Uterus (tissue), 4 donors: ENCODE data around the gene PAN2. TPM values are rescaled to one million over a fixed set of nuclear protein-coding genes. Genes with fewer than 3 reads are reported as not detected.

ENCODE experiments used
- DNase-seq, 2 donors: peaks; one replicate each; pipeline ENCODE4 v3.0.0-alpha.2; 2019 to 2020
- H3K27ac ChIP-seq, 2 donors: fragments of 200-600 bp; sonication (generic); 1 replicate in 1 of 2; 2 replicates in 1 of 2; pipeline ENCODE4 v1.5.1; 2016 to 2018
- H3K27me3 ChIP-seq, 2 donors: fragments of 200-600 bp; sonication (generic); one replicate each; pipeline ENCODE4 v1.5.1; 2018 to 2019; ENCODE audit warnings: control low read depth in 1 of 2
- H3K36me3 ChIP-seq, 2 donors: fragments of 200-600 bp; sonication (generic); one replicate each; pipeline ENCODE4 v1.5.1; 2019; ENCODE audit warnings: control low read depth in 1 of 2
- H3K4me1 ChIP-seq, 2 donors: fragments of 200-600 bp; sonication (generic); one replicate each; pipeline ENCODE4 v1.5.1; 2018 to 2019; ENCODE audit warnings: control low read depth in 1 of 2
- H3K4me3 ChIP-seq, 2 donors: fragments of 200-600 bp; sonication (generic); 1 replicate in 1 of 2; 2 replicates in 1 of 2; pipeline ENCODE4 v1.5.1; 2018 to 2019; ENCODE audit warnings: mild to moderate bottlenecking in 1 of 2
- H3K9me3 ChIP-seq, 2 donors: fragments of 200-600 bp; sonication (generic); one replicate each; pipeline ENCODE4 v1.5.1; 2019; ENCODE audit warnings: control low read depth in 1 of 2
- CTCF ChIP-seq, 4 experiments: fragments of 200-600 bp in 2 of 4; fragments of 450-650 bp in 2 of 4; sonication (generic) in 2 of 4; IDR thresholded peaks; one replicate each; pipeline ENCODE4 v1.5.1; 2016 to 2019; ENCODE audit warnings: antibody characterized with exemption in 4 of 4, mild to moderate bottlenecking in 2 of 4, moderate library complexity in 1 of 4
- POLR2A ChIP-seq, 2 donors: fragments of 450-650 bp; IDR thresholded peaks; one replicate each; pipeline ENCODE4 v1.6.1; 2016; ENCODE audit warnings: antibody characterized with exemption in 2 of 2, mild to moderate bottlenecking in 1 of 2, moderate library complexity in 1 of 2
- intact Hi-C: fragments of 100-400 bp; cut with DNase I; formaldehyde crosslinking; loops from one replicate; pipeline ENCODE4 v1.15.1; 2023; ENCODE audit warnings: low total_unique reads
- total RNA-seq, 4 donors: library from RNA; depleted of rRNA in 3 of 4; stranded (reverse); fragments of >200 nt in 3 of 4; gene quantifications; one replicate each; pipeline versions ENCODE4 v1.1.0 to v1.2.4, GENCODE V29; 2014 to 2023
- donor health status: DM: yes; HTN: yes; CAD: no.

Gene PAN2
- total RNA-seq, 4 donors from 2014 or later = 33.2 to 104 (median 50.6) TPM

GRCh38 chr12:56315622-56316473 is 18.0 kb downstream of the PAN2 start, which contains the start of gene CNPY2:
Gene CNPY2 (minus strand): TSS chr12:56315988. CDS start chr12:56315217, 771 bp downstream.
- H3K36me3 ChIP-seq = no peaks in the 10 kb centered on the region
- peaks cover 0 to 5% of the 10 kb centered on the region in 2 donors for H3K4me1 ChIP-seq
- H3K4me3 ChIP-seq = peak within 1 kb of the TSS; percentile 77 to 79
- H3K27ac ChIP-seq = peak within 1 kb of the TSS; percentile 89 to 94
- intact Hi-C loops = no loop called here
- H3K9me3 ChIP-seq = no peaks in the 10 kb centered on the region
- TF ChIP-seq CTCF (IDR thresholded peaks at IDR 0.05) (peak in 3 of 4 experiments; percentile 4 to 53 (median 24)), POLR2A (IDR thresholded peaks at IDR 0.05) (peak; percentile 42 to 71)
- no peaks in the 10 kb centered on the region for H3K27me3 ChIP-seq
- peak; percentile 93 to 96 for DNase-seq

GRCh38 chr12:56315249-56315621 is 18.6 kb downstream of the PAN2 start:
- Histone ChIP-seq H3K27ac (peak overlapping the region; percentile 89 to 94), H3K36me3 (no peaks in the 10 kb centered on the region), H3K4me1 (peaks cover 0 to 5% of the 10 kb centered on the region in 2 donors), H3K27me3 (no peaks in the 10 kb centered on the region), H3K9me3 (no peaks in the 10 kb centered on the region), H3K4me3 (peak overlapping the region; percentile 77 to 79)
- no peak for DNase-seq
- intact Hi-C loops = no loop called here
- TF ChIP-seq CTCF (IDR thresholded peaks at IDR 0.05) (no peak), POLR2A (IDR thresholded peaks at IDR 0.05) (no peak)

- H3K36me3 ChIP-seq = no peaks in the 10 kb centered on the region
- intact Hi-C loops = no loop called here
- no peaks in the 10 kb centered on the region for H3K9me3 ChIP-seq
- no peak overlapping the region for H3K4me3 ChIP-seq
- H3K27ac ChIP-seq = no peak overlapping the region
- TF ChIP-seq POLR2A (IDR thresholded peaks at IDR 0.05) (no peak), CTCF (IDR thresholded peaks at IDR 0.05) (no peak)
- no peaks in the 10 kb centered on the region for H3K27me3 ChIP-seq
- DNase-seq = no peak
- H3K4me1 ChIP-seq = peaks cover 0 to 5% of the 10 kb centered on the region in 2 donors
Measured at GRCh38 chr12:56311003-56311402, 22.8 kb downstream of the PAN2 start.

- no peak overlapping the region for H3K4me3 ChIP-seq
- H3K9me3 ChIP-seq = no peaks in the 10 kb centered on the region
- H3K36me3 ChIP-seq = no peaks in the 10 kb centered on the region
- no peak for TF ChIP-seq CTCF (IDR thresholded peaks at IDR 0.05)
- no peak for TF ChIP-seq POLR2A (IDR thresholded peaks at IDR 0.05)
- H3K27ac ChIP-seq = no peak overlapping the region
- intact Hi-C loops = no loop called here
- H3K4me1 ChIP-seq = no peaks in the 10 kb centered on the region
- DNase-seq = no peak
- no peaks in the 10 kb centered on the region for H3K27me3 ChIP-seq
Measured at GRCh38 chr12:56308714-56309113, 25.1 kb downstream of the PAN2 start.

GRCh38 chr12:56307221-56307965 is 26.4 kb downstream of the PAN2 start:
- Histone ChIP-seq H3K4me1 (no peaks in the 10 kb centered on the region), H3K4me3 (no peak overlapping the region), H3K9me3 (no peaks in the 10 kb centered on the region), H3K27ac (no peak overlapping the region), H3K27me3 (no peaks in the 10 kb centered on the region), H3K36me3 (no peaks in the 10 kb centered on the region)
- TF ChIP-seq CTCF (IDR thresholded peaks at IDR 0.05) (no peak), POLR2A (IDR thresholded peaks at IDR 0.05) (no peak)
- no peak for DNase-seq
- intact Hi-C loops = no loop called here
